H1 (cell line): ENCODE data around the gene RBCK1.

Experiments used
- CBX8 ChIP-seq: fragments of 300-800, 300-1000 bp; sonication (generic); IDR thresholded peaks from 2 replicates; pipeline ENCODE4 v1.7.1; 2016; ENCODE audit warnings: low read depth, low read length, borderline replicate concordance
- EP300 ChIP-seq, 2 experiments: IDR thresholded peaks; 1 replicate in 1 of 2; 2 replicates in 1 of 2; pipeline ENCODE4 v1.6.1; 2011 to 2012; ENCODE audit warnings: low read depth in 2 of 2, low read length in 2 of 2, mild to moderate bottlenecking in 2 of 2, borderline replicate concordance in 1 of 2, inconsistent platforms in 1 of 2, moderate library complexity in 1 of 2
- EZH2 ChIP-seq: fragments of 200-600 bp; sonication (generic); IDR thresholded peaks from 2 replicates; pipeline ENCODE4 v1.7.1; 2012; ENCODE audit warnings: low read depth, mild to moderate bottlenecking, moderate library complexity, low read length, inconsistent platforms; ENCODE audit not compliant: severe bottlenecking
- MAFK ChIP-seq: IDR thresholded peaks from 2 replicates; pipeline ENCODE4 v1.6.1; 2012; ENCODE audit warnings: low read depth, mild to moderate bottlenecking, improper control_type of control experiment, low read length
- POLR2A ChIP-seq, 2 experiments: IDR thresholded peaks; 1 replicate in 1 of 2; 2 replicates in 1 of 2; pipeline ENCODE4 v1.6.1; 2011; ENCODE audit warnings: low read depth in 2 of 2, low read length in 2 of 2, mild to moderate bottlenecking in 2 of 2; ENCODE audit errors: control extremely low read depth in 1 of 2
- RNF2 ChIP-seq: fragments of 200-900, 300-1000 bp; sonication (generic); IDR thresholded peaks from 2 replicates; pipeline ENCODE4 v1.7.1; 2016; ENCODE audit warnings: borderline replicate concordance, low read depth, mild to moderate bottlenecking, antibody characterized with exemption, low read length; ENCODE audit not compliant: poor library complexity, severe bottlenecking; ENCODE audit errors: missing control alignments
- SIN3A ChIP-seq, 2 experiments: IDR thresholded peaks in 1 of 2; conservative IDR thresholded peaks in 1 of 2; 2 replicates each; pipeline ENCODE4 v1.6.1; 2011 to 2012; ENCODE audit warnings: low read length in 2 of 2, improper control_type of control experiment in 1 of 2, low read depth in 1 of 2, mild to moderate bottlenecking in 1 of 2
- SP2 ChIP-seq: IDR thresholded peaks from 2 replicates; pipeline ENCODE4 v1.6.1; 2012; ENCODE audit warnings: mild to moderate bottlenecking, low read length, inconsistent platforms

DNA sequence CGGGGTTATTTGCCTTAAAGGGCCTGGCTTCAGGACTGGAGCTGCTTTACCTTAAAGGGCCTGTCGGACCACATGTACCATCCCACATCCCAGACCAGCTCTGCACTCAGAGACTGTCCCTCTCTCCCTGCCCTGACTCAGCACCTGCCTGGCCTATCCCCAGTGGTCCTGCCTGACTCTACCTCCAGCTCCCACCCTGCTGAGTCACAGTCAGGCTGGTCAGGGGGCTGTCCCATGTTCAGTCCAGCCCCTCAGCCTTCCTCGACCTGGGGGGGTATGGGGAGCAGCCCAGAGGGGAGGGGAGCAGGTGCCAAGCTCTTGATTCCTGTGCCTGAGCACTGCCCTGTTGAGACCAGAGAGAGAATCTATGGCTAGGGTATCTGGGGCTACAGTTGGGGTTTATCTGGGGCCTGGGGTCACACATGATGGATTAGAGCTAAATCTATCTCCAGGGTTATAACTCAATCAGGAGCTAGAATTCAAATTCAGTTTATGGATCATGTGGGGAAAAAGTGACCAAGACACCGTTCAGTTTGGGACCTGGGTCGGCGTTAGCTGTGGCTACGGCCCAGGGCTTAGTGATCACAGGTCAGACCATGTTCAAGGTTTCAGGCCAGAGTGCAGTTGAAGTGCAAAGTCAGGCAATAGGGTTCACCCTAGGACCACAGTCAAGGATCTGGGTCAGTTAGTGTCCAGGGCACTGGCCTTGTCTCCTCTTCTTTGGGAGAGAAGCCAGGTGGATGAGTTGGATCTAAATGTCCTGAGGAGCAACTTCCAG, 36.9 kb upstream of the RBCK1 start:
- TF ChIP-seq MAFK: no peak
- TF ChIP-seq RNF2: no peak
- TF ChIP-seq POLR2A (IDR thresholded peaks at IDR 0.05; ENCODE audit: control extremely low read depth in 1 of 2, low read depth in 2 of 2, low read length in 2 of 2): no peak
- TF ChIP-seq SP2: no peak
- TF ChIP-seq EZH2: no peak
- TF ChIP-seq EP300 (IDR thresholded peaks at IDR 0.05; ENCODE audit: borderline replicate concordance in 1 of 2, low read depth in 2 of 2, low read length in 2 of 2): no peak
- TF ChIP-seq CBX8: no peak
- no peak for TF ChIP-seq SIN3A (conservative IDR thresholded peaks at IDR 0.05 in 1 of 2, IDR thresholded peaks at IDR 0.05 in 1 of 2; ENCODE audit: low read depth in 1 of 2, low read length in 2 of 2)
